H9 (cell line): ENCODE data around the gene LRCOL1. TPM values are rescaled to one million over a fixed set of nuclear protein-coding genes. Genes with fewer than 3 reads are reported as not detected.

Source experiments
- DNase-seq: peaks from one replicate; pipeline ENCODE4 v3.0.0-alpha.2; 2017
- H2AFZ ChIP-seq: one replicate; pipeline ENCODE4 v1.6.1; 2013; ENCODE audit warnings: mild to moderate bottlenecking, low read length, control low read depth, moderate library complexity
- H2AK5ac ChIP-seq: 2 replicates; pipeline ENCODE4 v1.6.1; 2013; ENCODE audit warnings: low read length, control low read depth, mixed read lengths; ENCODE audit not compliant: insufficient read length
- H2BK120ac ChIP-seq: one replicate; pipeline ENCODE4 v1.6.1; 2013; ENCODE audit warnings: low read depth, mild to moderate bottlenecking, low read length, control low read depth, inconsistent platforms; ENCODE audit not compliant: poor library complexity, severe bottlenecking
- H2BK12ac ChIP-seq: 2 replicates; pipeline ENCODE4 v1.6.1; 2013; ENCODE audit warnings: low read length, control low read depth, mixed read lengths, low read depth; ENCODE audit not compliant: insufficient read length
- H2BK15ac ChIP-seq: 2 replicates; pipeline ENCODE4 v1.6.1; 2013; ENCODE audit warnings: low read depth, low read length, control low read depth
- H2BK20ac ChIP-seq: one replicate; pipeline ENCODE4 v1.6.1; 2013; ENCODE audit warnings: low read depth, mild to moderate bottlenecking, low read length, control low read depth, inconsistent platforms; ENCODE audit not compliant: poor library complexity, severe bottlenecking
- H2BK5ac ChIP-seq: 2 replicates; pipeline ENCODE4 v1.6.1; 2013; ENCODE audit warnings: low read length, control low read depth, mixed read lengths; ENCODE audit not compliant: insufficient read length
- H3K14ac ChIP-seq: 2 replicates; pipeline ENCODE4 v1.6.1; 2013; ENCODE audit warnings: low read length, control low read depth; ENCODE audit not compliant: insufficient read depth
- H3K18ac ChIP-seq: 2 replicates; pipeline ENCODE4 v1.6.1; 2013; ENCODE audit warnings: low read depth, mild to moderate bottlenecking, mixed read lengths, low read length, control low read depth; ENCODE audit not compliant: insufficient read length
- H3K23ac ChIP-seq: 2 replicates; pipeline ENCODE4 v1.6.1; 2013; ENCODE audit warnings: low read length, control low read depth, mixed read lengths, low read depth; ENCODE audit not compliant: insufficient read length
- H3K23me2 ChIP-seq: 2 replicates; pipeline ENCODE4 v1.6.1; 2013; ENCODE audit warnings: low read depth, mild to moderate bottlenecking, mixed read lengths, low read length, control low read depth; ENCODE audit not compliant: insufficient read length, poor library complexity, severe bottlenecking
- H3K27ac ChIP-seq: 2 replicates; pipeline ENCODE4 v1.5.1; 2013; ENCODE audit warnings: low read length, control low read depth, mixed read lengths, low read depth; ENCODE audit not compliant: insufficient read length
- H3K27me3 ChIP-seq: 2 replicates; pipeline ENCODE4 v1.6.1; 2013; ENCODE audit warnings: low read length, control low read depth, inconsistent platforms; ENCODE audit not compliant: insufficient read depth
- H3K4ac ChIP-seq: 2 replicates; pipeline ENCODE4 v1.6.1; 2013; ENCODE audit warnings: low read depth, mild to moderate bottlenecking, control low read depth, inconsistent platforms, low read length, moderate library complexity
- H3K4me1 ChIP-seq: 2 replicates; pipeline ENCODE4 v1.6.1; 2013; ENCODE audit warnings: low read length, control low read depth, inconsistent platforms; ENCODE audit not compliant: insufficient read depth
- H3K4me2 ChIP-seq: 2 replicates; pipeline ENCODE4 v1.6.1; 2013; ENCODE audit warnings: low read length, control low read depth, mixed read lengths; ENCODE audit not compliant: insufficient read length, insufficient read depth
- H3K56ac ChIP-seq: 2 replicates; pipeline ENCODE4 v1.6.1; 2013; ENCODE audit warnings: low read depth, mild to moderate bottlenecking, mixed read lengths, low read length, control low read depth; ENCODE audit not compliant: insufficient read length
- H3K79me1 ChIP-seq: 2 replicates; pipeline ENCODE4 v1.6.1; 2013; ENCODE audit warnings: low read depth, mild to moderate bottlenecking, moderate library complexity, low read length, control low read depth, inconsistent platforms; ENCODE audit not compliant: insufficient read depth, poor library complexity, severe bottlenecking
- H3K79me2 ChIP-seq: 2 replicates; pipeline ENCODE4 v1.6.1; 2013; ENCODE audit warnings: low read length, control low read depth, inconsistent platforms; ENCODE audit not compliant: insufficient read depth
- H3K9ac ChIP-seq: 2 replicates; pipeline ENCODE4 v1.6.1; 2013; ENCODE audit warnings: low read length, control low read depth, mixed read lengths; ENCODE audit not compliant: insufficient read length; ENCODE audit errors: extremely low read depth
- H3K9me3 ChIP-seq: one replicate; pipeline ENCODE4 v1.6.1; 2013; ENCODE audit warnings: low read depth, low read length, inconsistent platforms; ENCODE audit not compliant: control insufficient read depth
- H3T11ph ChIP-seq: one replicate; pipeline ENCODE4 v1.6.1; 2013; ENCODE audit warnings: mild to moderate bottlenecking, low read length, control low read depth, inconsistent platforms
- H4K20me1 ChIP-seq: one replicate; pipeline ENCODE4 v1.6.1; 2013; ENCODE audit not compliant: control insufficient read depth, insufficient read length, insufficient read depth
- H4K5ac ChIP-seq: 2 replicates; pipeline ENCODE4 v1.6.1; 2013; ENCODE audit warnings: low read depth, mild to moderate bottlenecking, mixed read lengths, low read length, control low read depth; ENCODE audit not compliant: insufficient read length
- H4K8ac ChIP-seq: replicated peaks from 2 replicates; pipeline ENCODE4 v1.6.1; 2013; ENCODE audit warnings: low read length, control low read depth, mixed read lengths, low read depth; ENCODE audit not compliant: insufficient read length
- H4K91ac ChIP-seq: 2 replicates; pipeline ENCODE4 v1.6.1; 2013; ENCODE audit warnings: low read depth, mild to moderate bottlenecking, moderate library complexity, mixed read lengths, low read length, control low read depth; ENCODE audit not compliant: insufficient read length
- H3K27ac Mint-ChIP-seq, 3 experiments: 2 replicates in 2 of 3; 3 replicates in 1 of 3; pipeline ENCODE4 v1.8.0; 2020 to 2021; ENCODE audit warnings: mixed read lengths in 3 of 3, mild to moderate bottlenecking in 1 of 3, moderate library complexity in 1 of 3
- H3K27me3 Mint-ChIP-seq: 2 replicates; pipeline ENCODE4 v1.8.0; 2021; ENCODE audit warnings: low read depth, mild to moderate bottlenecking, moderate library complexity, mixed read lengths
- H3K36me3 Mint-ChIP-seq, 3 experiments: 2 replicates in 2 of 3; 3 replicates in 1 of 3; pipeline ENCODE4 v1.8.0; 2020 to 2021; ENCODE audit warnings: low read depth in 3 of 3, mixed read lengths in 3 of 3; ENCODE audit not compliant: insufficient read depth in 1 of 3
- H3K4me1 Mint-ChIP-seq, 2 experiments: 2 replicates each; pipeline ENCODE4 v1.8.0; 2020; ENCODE audit warnings: mixed read lengths in 2 of 2
- H3K4me3 Mint-ChIP-seq, 2 experiments: 2 replicates in 1 of 2; 3 replicates in 1 of 2; pipeline ENCODE4 v1.8.0; 2020 to 2021; ENCODE audit warnings: mild to moderate bottlenecking in 2 of 2, mixed read lengths in 2 of 2, moderate library complexity in 1 of 2
- H3K9me3 Mint-ChIP-seq, 2 experiments: 2 replicates in 1 of 2; 3 replicates in 1 of 2; pipeline ENCODE4 v1.8.0; 2020; ENCODE audit warnings: mild to moderate bottlenecking in 2 of 2, mixed read lengths in 2 of 2, moderate library complexity in 1 of 2
- WGBS: extraction: QIAGEN DNeasy Blood & Tissue Kit; methylation state at CpG from one replicate; pipeline ENCODE4 v1.1.7; 2013; ENCODE audit warnings: missing lambda C conversion rate, low lambda C conversion rate, mixed read lengths; ENCODE audit not compliant: insufficient read length; ENCODE audit errors: extremely low coverage; 5-methylcytosine and 5-hydroxymethylcytosine counted together
- total RNA-seq: library from RNA; stranded (reverse); gene quantifications from 2 replicates; pipeline ENCODE4 v1.2.1, GENCODE V29; 2021
- TF ChIP-seq, protein P1 (sequence below): fragments of 200-600 bp; sonication (generic); conservative IDR thresholded peaks from 3 replicates; pipeline ENCODE4 v1.8.0; 2021; ENCODE audit warnings: antibody characterized with exemption, mild to moderate bottlenecking

LRCOL1 gene
- total RNA-seq, 1 experiment from 2014 or later: not detected

- Histone ChIP-seq H2BK20ac (no peak overlapping the region), H3K4me1 (no peaks in the 10 kb centered on the region), H3K56ac (no peak overlapping the region), H3K4ac (no peak overlapping the region), H3K79me2 (no peaks in the 10 kb centered on the region), H3K79me1 (no peaks in the 10 kb centered on the region), H3K23me2 (no peaks in the 10 kb centered on the region), H3T11ph (no peak overlapping the region), H3K4me2 (no peak overlapping the region), H3K23ac (no peak overlapping the region), H2AK5ac (no peak overlapping the region), H4K20me1 (no peaks in the 10 kb centered on the region), H2BK15ac (no peak overlapping the region), H3K27ac (no peak overlapping the region), H2BK5ac (no peak overlapping the region), H3K9me3 (peaks cover 9% of the 10 kb centered on the region), H2BK120ac (no peak overlapping the region), H2BK12ac (no peak overlapping the region), H3K27me3 (peaks cover 11% of the 10 kb centered on the region; the same call in 1 of the 2 replicates), H4K91ac (no peak overlapping the region), H4K8ac (no peak overlapping the region), H4K5ac (no peak overlapping the region), H3K14ac (no peak overlapping the region; the same call in 1 of the 2 replicates), H3K9ac (no peak overlapping the region), H3K18ac (no peak overlapping the region), H2AFZ (no peak overlapping the region)
- no peak overlapping the region; a peak in 1 of 5 replicates for H3K4me3 Mint-ChIP-seq
- WGBS: no CpG with 5 or more reads among the region's 21 CpGs
- H3K9me3 Mint-ChIP-seq: peaks cover 10 to 11% of the 10 kb centered on the region in 2 experiments
- H3K36me3 Mint-ChIP-seq: peaks cover 18 to 36% (median 24%) of the 10 kb centered on the region in 3 experiments
- H3K27me3 Mint-ChIP-seq: peaks cover 31% of the 10 kb centered on the region
- no peak for DNase-seq
- H3K27ac Mint-ChIP-seq: no peak overlapping the region; a peak in 1 of 7 replicates
- TF ChIP-seq, protein P1, sequence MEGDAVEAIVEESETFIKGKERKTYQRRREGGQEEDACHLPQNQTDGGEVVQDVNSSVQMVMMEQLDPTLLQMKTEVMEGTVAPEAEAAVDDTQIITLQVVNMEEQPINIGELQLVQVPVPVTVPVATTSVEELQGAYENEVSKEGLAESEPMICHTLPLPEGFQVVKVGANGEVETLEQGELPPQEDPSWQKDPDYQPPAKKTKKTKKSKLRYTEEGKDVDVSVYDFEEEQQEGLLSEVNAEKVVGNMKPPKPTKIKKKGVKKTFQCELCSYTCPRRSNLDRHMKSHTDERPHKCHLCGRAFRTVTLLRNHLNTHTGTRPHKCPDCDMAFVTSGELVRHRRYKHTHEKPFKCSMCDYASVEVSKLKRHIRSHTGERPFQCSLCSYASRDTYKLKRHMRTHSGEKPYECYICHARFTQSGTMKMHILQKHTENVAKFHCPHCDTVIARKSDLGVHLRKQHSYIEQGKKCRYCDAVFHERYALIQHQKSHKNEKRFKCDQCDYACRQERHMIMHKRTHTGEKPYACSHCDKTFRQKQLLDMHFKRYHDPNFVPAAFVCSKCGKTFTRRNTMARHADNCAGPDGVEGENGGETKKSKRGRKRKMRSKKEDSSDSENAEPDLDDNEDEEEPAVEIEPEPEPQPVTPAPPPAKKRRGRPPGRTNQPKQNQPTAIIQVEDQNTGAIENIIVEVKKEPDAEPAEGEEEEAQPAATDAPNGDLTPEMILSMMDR: no peak
- peaks cover 5 to 15% of the 10 kb centered on the region in 2 experiments for H3K4me1 Mint-ChIP-seq
Observed at GRCh38 chr12:132621657-132622435, 11.5 kb upstream of the LRCOL1 start.
